GM12865 (cell line): ENCODE results near the gene CEP104.

Experiments
- DNase-seq: peaks from one replicate; pipeline ENCODE4 v3.0.0; 2010; ENCODE audit warnings: low read depth
- H3K4me3 ChIP-seq: 2 replicates; pipeline ENCODE4 v1.5.1; 2011; ENCODE audit warnings: mild to moderate bottlenecking, low read depth, low read length, control low read depth
- CTCF ChIP-seq: IDR thresholded peaks from 2 replicates; pipeline ENCODE4 v1.5.1; 2011; ENCODE audit warnings: low read length, control low read depth, low read depth, inconsistent platforms; ENCODE audit not compliant: insufficient read depth; ENCODE audit errors: missing control alignments

Gene CEP104

DNA sequence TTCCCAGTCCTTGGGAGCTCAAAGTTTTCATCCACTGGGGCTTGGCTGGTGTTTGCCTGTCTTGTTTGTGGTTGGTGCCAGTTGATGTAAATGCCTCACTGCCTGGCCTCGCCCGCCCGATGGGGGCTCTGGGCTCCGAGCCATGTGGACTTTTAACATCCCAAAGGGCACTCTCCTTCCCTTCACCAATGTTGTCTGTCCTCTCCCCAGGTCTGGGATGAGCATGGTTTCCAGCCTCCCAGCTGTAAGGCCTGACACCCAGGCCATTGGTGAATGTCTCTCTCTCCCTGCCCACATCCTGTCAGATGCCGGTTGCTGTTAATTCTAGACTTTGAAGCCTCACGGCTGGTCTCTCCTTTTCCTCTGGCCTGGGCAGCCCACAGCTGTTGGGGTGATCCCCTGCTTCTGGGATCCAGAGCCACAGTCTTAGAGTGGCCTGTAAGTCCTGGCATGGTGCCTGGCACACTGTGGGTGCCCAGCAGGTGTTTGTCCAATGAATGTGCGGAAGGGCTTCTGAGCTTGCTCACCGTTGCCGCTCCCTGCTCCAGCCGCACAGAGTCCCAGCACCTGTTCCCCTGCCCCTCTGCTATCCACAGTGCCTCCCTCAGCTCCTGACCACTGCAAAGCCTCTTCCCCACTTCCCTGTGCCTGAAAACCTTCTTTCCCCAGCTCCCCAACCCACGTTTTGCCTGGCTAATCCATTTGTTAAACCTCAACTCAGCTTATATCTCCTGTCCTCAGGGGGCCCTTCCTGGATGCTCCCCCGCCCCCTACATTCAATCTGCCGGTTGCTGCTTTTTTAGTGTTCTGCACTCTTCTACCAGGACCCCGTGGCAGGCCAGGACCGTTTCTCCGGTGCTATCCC, 46.4 kb upstream of the CEP104 start:
- H3K4me3 ChIP-seq: no peak overlapping the region
- no peak for TF ChIP-seq CTCF
- DNase-seq: peak; percentile 25

DNA sequence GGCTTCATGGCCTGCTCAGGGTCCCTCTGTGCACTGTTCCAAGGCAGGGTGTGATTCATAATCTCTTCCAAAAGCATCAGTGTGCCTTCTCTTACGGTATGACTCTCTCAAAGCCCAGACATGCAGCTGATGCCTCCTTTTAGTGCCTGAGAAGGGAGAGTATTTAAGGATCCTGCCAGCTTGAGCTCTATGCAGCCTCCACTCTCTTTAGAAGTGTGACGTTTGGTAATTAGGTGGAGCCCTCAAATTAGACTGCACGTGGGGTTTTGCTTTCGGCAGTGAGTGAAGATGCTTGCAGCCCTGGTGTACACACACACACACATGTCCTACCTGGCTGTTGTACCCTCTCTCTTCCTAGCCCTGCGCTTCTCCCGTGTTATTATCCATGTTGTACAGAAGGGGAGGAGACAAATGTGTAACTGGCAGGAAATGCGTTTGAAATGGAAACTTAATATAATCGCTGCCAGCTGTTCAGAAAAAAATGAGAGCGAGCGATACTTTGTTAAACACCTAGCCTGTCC, 45.6 kb upstream of the CEP104 start:
- no peak for TF ChIP-seq CTCF
- DNase-seq: no peak
- no peak overlapping the region for H3K4me3 ChIP-seq

DNA sequence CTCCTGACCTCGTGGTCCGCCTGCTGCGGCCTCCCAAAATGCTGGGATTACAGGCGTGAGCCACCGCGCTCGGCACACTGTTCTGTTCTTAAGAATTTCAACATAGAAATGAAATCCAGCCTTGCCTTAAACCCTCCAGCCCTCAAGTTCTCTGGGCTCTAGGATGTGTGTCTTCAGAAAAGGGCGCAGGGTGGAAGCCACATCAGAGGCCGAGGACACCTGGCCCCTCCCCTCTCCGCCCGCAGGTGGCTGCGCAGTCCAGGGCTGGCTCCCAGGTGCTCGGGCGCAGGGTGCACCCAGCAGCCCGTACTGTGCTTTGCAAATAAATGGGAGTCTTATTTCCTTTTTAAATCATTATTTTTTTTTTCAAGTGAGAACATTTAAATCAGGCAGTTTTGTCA, 45.1 kb upstream of the CEP104 start:
- DNase-seq: no peak
- no peak for TF ChIP-seq CTCF
- H3K4me3 ChIP-seq: no peak overlapping the region

- no peak for TF ChIP-seq CTCF
- DNase-seq: peak; percentile 98
- peak overlapping the region; percentile 87 for H3K4me3 ChIP-seq
Observed at GRCh38 chr1:3900969-3901529, 44.0 kb upstream of the CEP104 start.

DNA sequence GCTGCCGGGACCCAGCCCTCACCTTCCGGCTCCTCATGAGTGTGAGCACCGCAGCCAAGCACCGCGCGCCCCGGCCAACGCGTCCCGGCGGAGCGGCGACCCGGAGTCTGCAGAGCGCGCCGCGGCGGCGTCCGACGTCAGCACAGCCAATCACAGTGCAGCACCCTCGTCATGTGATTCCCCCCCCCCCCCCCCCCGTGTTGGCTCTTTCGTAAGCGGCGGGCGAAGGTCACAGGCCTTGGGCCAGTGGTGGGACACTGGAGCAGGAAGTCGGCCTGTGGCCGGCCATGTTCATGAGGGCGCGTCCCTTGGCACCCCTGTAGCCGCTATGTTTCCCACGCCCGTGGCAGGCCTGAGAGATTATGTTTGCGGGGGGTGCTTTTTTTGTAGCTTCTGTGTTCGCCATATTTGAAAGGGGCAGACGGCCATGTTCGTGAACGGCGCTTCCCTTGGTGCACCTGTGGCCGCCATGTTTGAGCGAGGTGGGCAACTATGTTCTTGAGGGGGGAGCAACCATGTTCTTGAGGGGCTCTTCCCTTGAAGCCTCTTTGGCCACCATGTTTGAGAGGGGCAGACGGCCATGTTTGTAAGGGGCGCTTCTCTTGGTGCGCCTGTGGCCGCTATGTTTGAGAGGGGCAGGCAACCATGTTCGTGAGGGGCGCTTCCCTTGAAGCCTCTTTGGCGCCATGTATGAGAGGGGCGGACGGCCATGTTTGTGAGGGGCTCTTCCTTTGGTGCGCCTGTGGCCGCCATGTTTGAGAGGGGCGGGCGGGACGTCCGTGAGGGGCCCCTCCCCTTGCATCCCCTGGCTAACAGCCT, 43.3 kb upstream of the CEP104 start, which contains the start of gene C1orf174:
TSS of gene C1orf174 (minus strand) at position 123 of the 819 bp plus-strand sequence. CDS start at position 37, 86 bp downstream.
- peak within 1 kb of the TSS; percentile 87 for H3K4me3 ChIP-seq
- no peak for TF ChIP-seq CTCF
- peak; percentile 98 for DNase-seq

- peak overlapping the region; percentile 87 for H3K4me3 ChIP-seq
- peak; percentile 52 for DNase-seq
- TF ChIP-seq CTCF: peak; percentile 27
Observed at GRCh38 chr1:3899754-3900149, 42.7 kb upstream of the CEP104 start.
